Loucy (cell line): ENCODE data around the gene L1CAM.

Experiments used
- H2AFZ ChIP-seq: fragments of 200-600 bp; sonication (generic); 2 replicates; pipeline ENCODE4 v1.6.0; 2016; ENCODE audit warnings: antibody characterized with exemption, mild to moderate bottlenecking, low read length, moderate library complexity
- H3F3A ChIP-seq: fragments of 200-600 bp; 2 replicates; pipeline ENCODE4 v1.6.0; 2016; ENCODE audit warnings: antibody characterized with exemption, low read depth, mild to moderate bottlenecking
- H3K27me3 ChIP-seq: fragments of 200-600 bp; sonication (generic); 2 replicates; pipeline ENCODE4 v1.6.1; 2014; ENCODE audit warnings: low read length, mild to moderate bottlenecking; ENCODE audit not compliant: insufficient read depth, poor library complexity, severe bottlenecking
- H3K36me3 ChIP-seq: fragments of 200-600 bp; sonication (generic); 2 replicates; pipeline ENCODE4 v1.6.1; 2016; ENCODE audit warnings: low read length; ENCODE audit not compliant: insufficient read depth
- H3K4me1 ChIP-seq: fragments of 200-600 bp; sonication (generic); 2 replicates; pipeline ENCODE4 v1.5.1; 2014; ENCODE audit warnings: low read length, mild to moderate bottlenecking; ENCODE audit not compliant: insufficient read depth, poor library complexity, severe bottlenecking
- H3K4me2 ChIP-seq: fragments of 200-600 bp; sonication (generic); 2 replicates; pipeline ENCODE4 v1.6.0; 2014; ENCODE audit warnings: antibody characterized with exemption, low read length, low read depth, mild to moderate bottlenecking; ENCODE audit not compliant: poor library complexity, severe bottlenecking
- H3K4me3 ChIP-seq: fragments of 200-600 bp; sonication (generic); 2 replicates; pipeline ENCODE4 v1.5.1; 2014; ENCODE audit warnings: low read length, mild to moderate bottlenecking, mixed read lengths; ENCODE audit not compliant: poor library complexity, severe bottlenecking
- H3K79me2 ChIP-seq: fragments of 200-600 bp; sonication (generic); 2 replicates; pipeline ENCODE4 v1.6.1; 2014; ENCODE audit warnings: low read length; ENCODE audit not compliant: insufficient read depth
- H3K9ac ChIP-seq: fragments of 200-600 bp; sonication (generic); 2 replicates; pipeline ENCODE4 v1.6.0; 2014; ENCODE audit warnings: mild to moderate bottlenecking, low read depth, low read length, moderate library complexity; ENCODE audit not compliant: poor library complexity, severe bottlenecking
- H3K9me2 ChIP-seq: fragments of 200-600 bp; sonication (generic); replicated peaks from 2 replicates; pipeline ENCODE4 v1.6.1; 2016; ENCODE audit warnings: low read depth, low read length, mixed read lengths
- H3K9me3 ChIP-seq: fragments of 200-600 bp; sonication (generic); 2 replicates; pipeline ENCODE4 v1.6.1; 2014; ENCODE audit warnings: mild to moderate bottlenecking, antibody characterized with exemption, low read length, low read depth; ENCODE audit not compliant: insufficient read depth
- H4K20me1 ChIP-seq: fragments of 200-600 bp; sonication (generic); 2 replicates; pipeline ENCODE4 v1.6.0; 2014; ENCODE audit warnings: antibody characterized with exemption, low read length, mild to moderate bottlenecking; ENCODE audit not compliant: insufficient read depth, poor library complexity, severe bottlenecking
- CTCF ChIP-seq: fragments of 200-600 bp; sonication (generic); conservative IDR thresholded peaks from 2 replicates; pipeline ENCODE4 v1.5.1; 2014; ENCODE audit warnings: mild to moderate bottlenecking, antibody characterized with exemption, low read length
- EZH2phosphoT487 ChIP-seq: fragments of 200-600 bp; IDR thresholded peaks from 2 replicates; pipeline ENCODE4 v1.6.1; 2018; ENCODE audit warnings: antibody characterized with exemption, mild to moderate bottlenecking, moderate library complexity, borderline replicate concordance

L1CAM gene

GRCh38 chrX:153862369-153863250 lies 23.4 kb downstream of the L1CAM start:
- no peaks in the 10 kb centered on the region for H4K20me1 ChIP-seq
- H3K36me3 ChIP-seq: no peaks in the 10 kb centered on the region
- H3K4me1 ChIP-seq: peaks cover 2% of the 10 kb centered on the region
- H3K4me3 ChIP-seq: no peak overlapping the region
- TF ChIP-seq CTCF (no peak), EZH2phosphoT487 (no peak)
- H3K9me3 ChIP-seq: no peaks in the 10 kb centered on the region
- H3K9ac ChIP-seq: no peak overlapping the region
- H2AFZ ChIP-seq: no peak overlapping the region
- no peaks in the 10 kb centered on the region for H3K9me2 ChIP-seq
- H3K27me3 ChIP-seq: no peaks in the 10 kb centered on the region
- no peaks in the 10 kb centered on the region for H3F3A ChIP-seq
- no peak overlapping the region for H3K4me2 ChIP-seq
- H3K79me2 ChIP-seq: no peaks in the 10 kb centered on the region

GRCh38 chrX:153861733-153862310 lies 24.2 kb downstream of the L1CAM start:
- Histone ChIP-seq H3K79me2 (no peaks in the 10 kb centered on the region), H3K4me1 (peaks cover 3% of the 10 kb centered on the region), H3K36me3 (no peaks in the 10 kb centered on the region), H2AFZ (no peak overlapping the region), H3F3A (no peaks in the 10 kb centered on the region), H4K20me1 (no peaks in the 10 kb centered on the region), H3K4me2 (no peak overlapping the region), H3K9me2 (no peaks in the 10 kb centered on the region), H3K9me3 (no peaks in the 10 kb centered on the region), H3K27me3 (no peaks in the 10 kb centered on the region), H3K9ac (no peak overlapping the region), H3K4me3 (no peak overlapping the region)
- TF ChIP-seq EZH2phosphoT487 (no peak), CTCF (no peak)

GRCh38 chrX:153861151-153861550 lies 24.8 kb downstream of the L1CAM start:
- no peak overlapping the region for H3K4me2 ChIP-seq
- H3K27me3 ChIP-seq: no peaks in the 10 kb centered on the region
- no peaks in the 10 kb centered on the region for H3F3A ChIP-seq

More at GRCh38 chrX:153861151-153861550, 24.8 kb downstream of the L1CAM start:
- Histone ChIP-seq H2AFZ (no peak overlapping the region), H3K79me2 (no peaks in the 10 kb centered on the region), H3K4me1 (peaks cover 3% of the 10 kb centered on the region), H3K9me3 (no peaks in the 10 kb centered on the region), H3K9me2 (no peaks in the 10 kb centered on the region), H3K4me3 (no peak overlapping the region), H4K20me1 (no peaks in the 10 kb centered on the region), H3K9ac (no peak overlapping the region), H3K36me3 (no peaks in the 10 kb centered on the region)
- TF ChIP-seq EZH2phosphoT487: no peak
- no peak for TF ChIP-seq CTCF
